Measurements from ENCODE around the gene CCDC18.
"Not testable (repeated sequence)": the region's sequence is repeated elsewhere in the genome, so short reads cannot be mapped to it uniquely, and the experiment has no call there.

Gene CCDC18

DNA sequence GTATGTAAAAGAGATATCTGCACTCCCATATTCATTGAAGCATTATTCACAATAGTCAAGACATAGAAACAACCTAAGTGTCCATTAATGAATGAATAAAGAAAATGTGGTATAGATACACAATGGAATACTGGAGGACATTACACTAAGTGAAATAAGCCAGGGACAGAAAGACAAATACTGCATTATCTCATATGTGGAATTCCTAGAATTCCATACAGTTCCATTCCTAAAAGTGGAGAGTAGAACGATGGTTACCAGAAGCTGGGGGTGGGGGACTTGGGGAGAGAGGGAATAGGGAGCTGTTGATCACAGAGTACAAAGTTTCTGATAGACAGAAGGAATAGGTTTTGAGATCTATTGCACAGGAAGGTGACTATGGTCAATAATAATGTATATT is 7.7 kb upstream of the CCDC18 start:
- H3K4me3 ChIP-seq (ENCODE audit: low read depth, low read length) = no peak overlapping the region
- no peak for DNase-seq (ENCODE audit: low read depth)
- TF ChIP-seq, protein P1, sequence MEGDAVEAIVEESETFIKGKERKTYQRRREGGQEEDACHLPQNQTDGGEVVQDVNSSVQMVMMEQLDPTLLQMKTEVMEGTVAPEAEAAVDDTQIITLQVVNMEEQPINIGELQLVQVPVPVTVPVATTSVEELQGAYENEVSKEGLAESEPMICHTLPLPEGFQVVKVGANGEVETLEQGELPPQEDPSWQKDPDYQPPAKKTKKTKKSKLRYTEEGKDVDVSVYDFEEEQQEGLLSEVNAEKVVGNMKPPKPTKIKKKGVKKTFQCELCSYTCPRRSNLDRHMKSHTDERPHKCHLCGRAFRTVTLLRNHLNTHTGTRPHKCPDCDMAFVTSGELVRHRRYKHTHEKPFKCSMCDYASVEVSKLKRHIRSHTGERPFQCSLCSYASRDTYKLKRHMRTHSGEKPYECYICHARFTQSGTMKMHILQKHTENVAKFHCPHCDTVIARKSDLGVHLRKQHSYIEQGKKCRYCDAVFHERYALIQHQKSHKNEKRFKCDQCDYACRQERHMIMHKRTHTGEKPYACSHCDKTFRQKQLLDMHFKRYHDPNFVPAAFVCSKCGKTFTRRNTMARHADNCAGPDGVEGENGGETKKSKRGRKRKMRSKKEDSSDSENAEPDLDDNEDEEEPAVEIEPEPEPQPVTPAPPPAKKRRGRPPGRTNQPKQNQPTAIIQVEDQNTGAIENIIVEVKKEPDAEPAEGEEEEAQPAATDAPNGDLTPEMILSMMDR (IDR thresholded peaks at IDR 0.05; ENCODE audit: low read depth, low read length, missing control alignments) = no peak

DNA sequence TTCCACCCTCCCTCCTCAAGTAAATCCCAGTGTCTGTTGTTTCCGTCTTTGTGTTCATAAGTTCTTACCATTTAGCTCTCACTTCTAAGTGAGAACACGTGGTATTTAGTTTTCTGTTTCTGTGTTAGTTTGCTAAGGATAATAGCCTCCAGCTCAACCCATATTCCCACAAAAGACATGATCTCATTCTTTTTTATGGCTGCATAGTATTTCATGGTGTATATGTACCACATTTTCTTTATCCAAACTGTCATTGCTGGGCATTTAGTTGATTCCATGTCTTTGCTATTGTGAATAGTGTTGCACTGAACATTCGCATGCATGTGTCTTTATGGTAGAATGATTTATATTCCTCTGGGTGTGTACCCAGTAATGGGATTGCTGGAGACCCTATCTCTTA is 5.9 kb upstream of the CCDC18 start:
- not testable (repeated sequence) for H3K4me3 ChIP-seq (ENCODE audit: low read depth, low read length); DNase-seq (ENCODE audit: low read depth)

DNA sequence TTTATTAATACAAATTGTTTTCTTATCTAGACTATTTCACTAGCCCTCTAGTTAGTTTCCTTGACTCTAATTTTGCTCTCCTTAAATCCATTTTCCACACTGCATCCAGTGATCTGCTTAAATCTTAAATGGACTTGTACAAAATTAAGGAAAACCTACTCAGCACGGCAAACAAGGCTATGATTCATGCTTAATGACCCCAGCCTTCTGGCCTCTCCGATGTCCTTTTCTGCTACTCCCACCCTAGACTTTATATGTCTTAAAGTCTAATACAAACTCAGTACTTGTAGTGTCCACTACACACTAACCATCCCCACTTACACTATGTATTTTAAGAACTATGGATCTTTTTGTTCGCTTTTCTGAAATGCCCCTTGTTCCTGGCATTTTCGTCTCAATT is 2.5 kb upstream of the CCDC18 start:
- peak overlapping the region; percentile 97 for H3K4me3 ChIP-seq (ENCODE audit: low read depth, low read length)
- DNase-seq (ENCODE audit: low read depth) = no peak
- TF ChIP-seq, protein P1 (IDR thresholded peaks at IDR 0.05; ENCODE audit: low read depth, low read length, missing control alignments) = no peak

DNA sequence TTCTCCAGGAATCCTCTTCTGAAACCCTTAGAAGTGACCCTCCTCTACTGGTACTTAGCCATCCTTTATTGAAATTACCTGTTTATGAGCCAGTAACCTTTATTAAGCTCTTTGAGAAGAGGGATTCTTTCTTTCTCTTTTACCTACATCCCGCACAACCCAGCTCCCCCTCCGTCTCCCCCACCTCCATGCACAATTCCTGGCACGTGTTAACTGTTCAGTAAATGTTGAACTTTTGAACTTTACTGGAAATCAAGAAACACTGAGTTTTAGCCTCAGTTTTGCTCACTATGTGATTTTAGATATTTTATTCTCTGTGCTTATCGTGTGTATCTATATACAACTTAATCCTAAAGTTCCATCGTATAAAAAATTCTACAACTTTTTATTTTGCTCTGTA is 2.1 kb upstream of the CCDC18 start:
- peak overlapping the region; percentile 97 for H3K4me3 ChIP-seq (ENCODE audit: low read depth, low read length)
- no peak for DNase-seq (ENCODE audit: low read depth)
- TF ChIP-seq, protein P1 (IDR thresholded peaks at IDR 0.05; ENCODE audit: low read depth, low read length, missing control alignments) = no peak

DNA sequence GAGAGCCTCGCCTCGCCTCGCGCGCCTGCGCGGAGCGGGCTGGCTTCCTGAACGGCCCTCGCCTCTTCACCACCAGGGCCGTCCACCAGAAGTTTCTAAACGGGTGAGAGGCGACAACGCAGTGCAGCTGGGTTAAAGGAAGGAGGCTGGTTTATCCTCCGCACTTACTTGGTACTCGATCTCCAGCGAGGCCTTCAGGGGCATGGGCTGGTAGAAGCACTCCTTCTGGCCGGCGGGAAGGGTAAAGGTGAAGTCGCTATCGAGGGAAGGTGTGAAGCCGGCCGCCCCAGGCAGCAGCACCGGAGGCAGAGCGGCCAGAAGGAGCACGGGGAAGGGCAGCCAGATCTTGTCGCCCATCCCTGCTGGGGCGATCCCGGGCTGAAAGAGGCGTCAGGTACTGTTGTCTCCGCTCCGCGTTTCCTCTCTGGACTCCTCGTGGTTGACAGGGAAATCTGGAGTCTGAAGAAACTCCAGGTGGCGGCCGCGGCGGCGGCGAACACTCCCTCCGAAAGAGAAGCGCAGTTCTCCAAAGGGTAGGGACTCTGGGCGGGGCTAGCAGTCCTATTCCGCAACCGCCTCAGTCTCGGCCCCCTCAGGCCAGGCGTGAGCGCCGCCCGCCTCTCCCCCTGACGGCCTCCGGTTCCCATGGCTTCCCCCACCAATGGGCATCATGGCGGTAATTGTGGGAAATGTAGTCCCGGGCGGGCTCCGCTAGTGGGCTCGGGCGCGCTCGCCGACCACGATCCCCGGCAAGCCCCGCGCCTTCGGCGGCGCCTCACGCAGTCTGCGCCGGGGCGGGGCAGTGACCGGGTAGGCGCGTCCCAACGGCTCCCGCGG is 420 bp upstream of the CCDC18 start, which contains the start of gene TMED5:
Gene TMED5, minus strand, starts transcription at position 528 of the 837 bp plus-strand sequence. Its CDS starts 171 bp downstream, at position 357.
- DNase-seq (ENCODE audit: low read depth) = peak; percentile 90
- peak within 1 kb of the TSS; percentile 97 for H3K4me3 ChIP-seq (ENCODE audit: low read depth, low read length)
- TF ChIP-seq, protein P1 (IDR thresholded peaks at IDR 0.05; ENCODE audit: low read depth, low read length, missing control alignments) = no peak

DNA sequence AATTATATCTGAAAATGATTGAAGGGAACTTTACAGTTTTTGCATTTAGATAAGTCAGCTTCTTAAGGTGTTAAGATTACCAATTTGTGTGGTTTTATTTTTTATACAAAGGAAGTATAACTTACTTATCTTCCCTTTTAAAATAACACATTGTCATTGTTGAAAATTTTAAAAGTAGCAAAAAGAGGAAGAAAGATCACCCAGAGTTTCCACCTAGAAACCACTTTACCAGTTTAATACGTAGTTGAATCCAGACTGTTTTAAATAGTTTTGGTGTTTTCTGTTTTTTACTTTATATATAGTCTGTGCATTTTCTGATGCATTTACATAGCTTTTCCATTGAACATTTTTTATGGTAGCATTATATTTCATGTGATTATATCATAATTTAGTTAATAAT is 6.1 kb downstream of the CCDC18 start:
- TF ChIP-seq, protein P1 (IDR thresholded peaks at IDR 0.05; ENCODE audit: low read depth, low read length, missing control alignments) = no peak
- DNase-seq (ENCODE audit: low read depth) = no peak
- no peak overlapping the region for H3K4me3 ChIP-seq (ENCODE audit: low read depth, low read length)

DNA sequence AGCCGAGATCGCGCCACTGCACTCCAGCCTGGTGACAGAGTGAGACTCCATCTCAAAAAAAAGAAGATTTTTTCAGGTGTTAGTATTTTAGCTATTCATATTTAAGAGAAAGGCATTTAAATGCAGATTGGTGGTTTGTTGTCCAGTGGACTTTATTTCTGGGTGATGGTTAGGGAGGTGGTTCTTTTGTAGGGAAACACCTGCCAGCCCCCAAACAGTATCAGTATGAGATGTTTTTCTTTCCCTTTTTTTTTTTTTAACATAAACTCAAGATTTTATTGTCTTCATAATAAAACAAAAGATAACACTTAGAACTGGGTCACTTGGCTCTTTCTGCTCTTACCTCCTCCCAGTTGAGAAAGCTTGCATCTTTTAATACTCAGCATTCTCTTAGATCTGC is 9.9 kb downstream of the CCDC18 start:
- DNase-seq (ENCODE audit: low read depth) = no peak
- TF ChIP-seq, protein P1 (IDR thresholded peaks at IDR 0.05; ENCODE audit: low read depth, low read length, missing control alignments) = no peak
- no peak overlapping the region for H3K4me3 ChIP-seq (ENCODE audit: low read depth, low read length)
